PC-3 (cell line): ENCODE data around the gene RUFY2. TPM values are rescaled to one million over a fixed set of nuclear protein-coding genes. Genes with fewer than 3 reads are reported as not detected.
"Not testable (repeated sequence)": the region's sequence is repeated elsewhere in the genome, so short reads cannot be mapped to it uniquely, and the experiment has no call there.

Experiments used
- ATAC-seq: fragments of 200-7000 bp; cut with Tn5 transposase; 2 replicates; pipeline ENCODE4 v1.9.1; 2020; ENCODE audit warnings: mild to moderate bottlenecking, moderate library complexity
- BruUV-seq: library from RNA; stranded (reverse); fragments of 400-500 nt; replicated peaks from 2 replicates; lab custom pipeline; 2021; lab: Mats Ljungman, UMichigan
- CTCF ChIA-PET: fragments of 300-600 bp; sonication (Branson Sonifier 250); formaldehyde crosslinking; loops from one replicate; lab custom pipeline; 2022; ENCODE audit warnings: antibody characterized with exemption; lab: Charles Lee
- POLR2A ChIA-PET: fragments of 300-600 bp; sonication (Branson Sonifier 250); formaldehyde crosslinking; loops from one replicate; lab custom pipeline; 2022; ENCODE audit warnings: antibody characterized with exemption; ENCODE audit not compliant: unreplicated experiment; lab: Charles Lee
- DNase-seq: peaks from one replicate; pipeline ENCODE4 v3.0.0-alpha.2; 2015
- H2AFZ ChIP-seq: fragments of 300-600 bp; sonication (generic); 2 replicates; pipeline ENCODE4 v1.6.0; 2016; ENCODE audit warnings: antibody characterized with exemption, low read length
- H3F3A ChIP-seq: fragments of 300-600 bp; sonication (generic); one replicate; pipeline ENCODE4 v1.6.0; 2017; ENCODE audit warnings: antibody characterized with exemption, low read length, control low read depth, mild to moderate bottlenecking; ENCODE audit not compliant: unreplicated experiment
- H3K27ac ChIP-seq: fragments of 300-600 bp; sonication (generic); 2 replicates; pipeline ENCODE4 v1.5.1; 2016; ENCODE audit warnings: mild to moderate bottlenecking, low read length
- H3K27me3 ChIP-seq: fragments of 300-600 bp; sonication (generic); 2 replicates; pipeline ENCODE4 v1.6.1; 2016; ENCODE audit warnings: low read length, mixed read lengths
- H3K36me3 ChIP-seq: fragments of 300-600 bp; sonication (generic); 2 replicates; pipeline ENCODE4 v1.6.1; 2016; ENCODE audit warnings: low read depth, mixed run types, low read length, mixed read lengths
- H3K4me1 ChIP-seq: fragments of 300-600 bp; sonication (generic); 2 replicates; pipeline ENCODE4 v1.5.1; 2016; ENCODE audit warnings: low read length; ENCODE audit not compliant: insufficient read depth
- H3K4me2 ChIP-seq: fragments of 300-600 bp; sonication (generic); 2 replicates; pipeline ENCODE4 v1.6.0; 2016; ENCODE audit warnings: low read length
- H3K4me3 ChIP-seq: fragments of 300-600 bp; sonication (generic); 2 replicates; pipeline ENCODE4 v1.5.1; 2016; ENCODE audit warnings: mild to moderate bottlenecking, low read length, mixed read lengths
- H3K79me2 ChIP-seq: fragments of 300-600 bp; sonication (generic); 2 replicates; pipeline ENCODE4 v1.6.1; 2017; ENCODE audit warnings: low read length, mixed read lengths
- H3K9ac ChIP-seq: fragments of 300-600 bp; sonication (generic); 2 replicates; pipeline ENCODE4 v1.6.0; 2016; ENCODE audit warnings: mild to moderate bottlenecking, low read length
- H3K9me2 ChIP-seq: fragments of 300-600 bp; sonication (generic); replicated peaks from 2 replicates; pipeline ENCODE4 v1.6.1; 2016; ENCODE audit warnings: mixed run types, low read length, mixed read lengths
- H3K9me3 ChIP-seq: fragments of 300-600 bp; sonication (generic); 2 replicates; pipeline ENCODE4 v1.6.1; 2016; ENCODE audit warnings: low read length, mixed read lengths
- H4K20me1 ChIP-seq: fragments of 300-600 bp; sonication (generic); 2 replicates; pipeline ENCODE4 v1.6.1; 2016; ENCODE audit warnings: low read length, mixed read lengths
- CTCF ChIP-seq: fragments of 300-600 bp; sonication (generic); conservative IDR thresholded peaks from 2 replicates; pipeline ENCODE4 v1.5.1; 2017; ENCODE audit warnings: antibody characterized with exemption, low read depth, mild to moderate bottlenecking, low read length
- EZH2 ChIP-seq: fragments of 300-600 bp; sonication (generic); IDR thresholded peaks from one replicate; pipeline ENCODE4 v1.6.1; 2017; ENCODE audit warnings: antibody characterized with exemption, mild to moderate bottlenecking, low read length; ENCODE audit not compliant: unreplicated experiment
- EZH2phosphoT487 ChIP-seq: fragments of 300-600 bp; sonication (generic); IDR thresholded peaks from 2 replicates; pipeline ENCODE4 v1.6.1; 2018; ENCODE audit warnings: mild to moderate bottlenecking, antibody characterized with exemption, low read length, borderline replicate concordance
- intact Hi-C: fragments of 100-400 bp; cut with micrococcal nuclease; formaldehyde crosslinking; loops from 2 replicates; pipeline ENCODE4 v1.9.0; 2023
- total RNA-seq: library from RNA; depleted of rRNA; stranded (reverse); fragments of >200 nt; gene quantifications from 2 replicates; pipeline ENCODE4 v1.2.3, GENCODE V29; 2014

The RUFY2 gene
- total RNA-seq, 1 experiment from 2014 or later, result 18.3 TPM

DNA sequence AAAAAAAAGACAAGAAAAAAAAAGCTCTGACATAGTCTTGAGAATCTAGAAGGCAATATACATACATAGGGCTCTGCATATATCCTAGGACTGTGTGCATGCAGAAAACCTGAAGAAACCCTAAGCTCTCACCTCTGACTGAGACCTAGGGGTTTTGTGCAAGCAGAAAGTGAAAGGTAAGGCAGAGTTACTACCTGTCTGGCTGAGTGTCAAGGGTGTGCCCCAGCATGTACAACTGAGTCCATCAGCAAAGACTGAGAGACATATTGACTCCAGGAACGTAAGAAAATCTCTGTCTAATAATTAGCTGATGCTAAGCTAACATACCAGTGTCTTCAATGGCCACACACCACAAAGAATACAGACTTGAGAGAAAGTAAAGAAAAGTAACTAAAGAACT, 91.5 kb downstream of the RUFY2 start:
- Histone ChIP-seq H3K36me3 (no peaks in the 10 kb centered on the region), H3K4me2 (no peak overlapping the region), H2AFZ (no peak overlapping the region), H4K20me1 (no peaks in the 10 kb centered on the region), H3K4me1 (no peaks in the 10 kb centered on the region), H3F3A (no peaks in the 10 kb centered on the region), H3K4me3 (no peak overlapping the region), H3K27me3 (no peaks in the 10 kb centered on the region), H3K9me3 (peaks cover 9% of the 10 kb centered on the region; the same call in 1 of the 2 replicates), H3K27ac (no peak overlapping the region), H3K9me2 (no peaks in the 10 kb centered on the region), H3K79me2 (no peaks in the 10 kb centered on the region), H3K9ac (no peak overlapping the region)
- intact Hi-C loops, result no loop called here
- ATAC-seq, result no peak
- DNase-seq, result no peak
- BruUV-seq, result no TSS peak
- TF ChIP-seq CTCF (no peak), EZH2 (no peak), EZH2phosphoT487 (no peak)
- ChIA-PET POLR2A (interaction anchor here (0.6 kb wide), 1 partner anchor 499 kb away, joined by 3 read pairs; no protein-coding TSS in a partner anchor), CTCF (no interaction called here)

DNA sequence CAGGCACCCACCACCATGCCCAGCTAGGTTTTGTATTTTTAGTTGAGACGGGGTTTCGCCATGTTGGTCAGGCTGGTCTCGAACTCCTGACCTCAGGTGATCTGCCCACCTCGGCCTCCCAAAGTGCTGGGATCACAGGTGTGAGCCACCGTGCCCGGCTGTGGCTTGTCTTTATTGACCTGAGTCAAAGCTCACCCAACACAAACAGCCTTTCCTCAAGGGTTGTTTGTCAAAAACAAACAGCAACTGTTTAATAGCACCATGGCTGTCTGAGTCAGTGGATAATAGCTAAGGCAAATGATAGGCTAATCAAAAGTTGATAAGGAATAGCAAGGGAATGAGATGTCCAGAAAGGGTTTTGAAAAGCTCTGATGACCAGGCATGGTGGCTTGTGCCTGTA, 92.1 kb downstream of the RUFY2 start:
- H3K9ac ChIP-seq, CTCF ChIA-PET, H3K27ac ChIP-seq, H3K9me3 ChIP-seq, H3K4me3 ChIP-seq, H3K9me2 ChIP-seq, H3K4me2 ChIP-seq, H2AFZ ChIP-seq, H3K79me2 ChIP-seq, ATAC-seq, POLR2A ChIA-PET, H3K4me1 ChIP-seq, H4K20me1 ChIP-seq, BruUV-seq, DNase-seq, intact Hi-C loops, H3F3A ChIP-seq, H3K36me3 ChIP-seq, H3K27me3 ChIP-seq: not testable (repeated sequence)

DNA sequence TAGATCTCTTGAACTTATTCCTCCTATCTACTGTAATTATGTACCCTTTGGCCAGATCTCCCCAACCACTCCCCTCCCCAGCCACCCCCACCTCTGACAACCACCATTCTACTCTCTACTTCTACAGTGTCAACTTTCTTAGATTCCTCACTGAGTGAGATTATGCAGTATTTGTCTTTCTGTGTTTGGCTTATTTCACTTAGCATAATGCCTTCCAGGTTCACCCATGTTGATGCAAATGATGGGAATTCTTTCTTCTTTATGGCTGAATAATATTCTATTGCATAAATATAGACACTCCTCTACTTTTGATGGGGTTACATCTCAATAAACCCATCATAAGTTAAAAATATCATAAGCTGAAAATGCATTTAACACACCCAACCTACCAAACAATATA, 96.5 kb downstream of the RUFY2 start:
- intact Hi-C loops, result no loop called here
- H3K9ac ChIP-seq, result no peak overlapping the region
- H3K36me3 ChIP-seq, result no peaks in the 10 kb centered on the region
- H3K4me1 ChIP-seq, result no peaks in the 10 kb centered on the region
- no TSS peak for BruUV-seq
- no peak overlapping the region for H2AFZ ChIP-seq
- no peak for ATAC-seq
- H4K20me1 ChIP-seq, result no peaks in the 10 kb centered on the region
- no peaks in the 10 kb centered on the region for H3F3A ChIP-seq
- H3K4me2 ChIP-seq, result no peak overlapping the region
- no peak overlapping the region for H3K4me3 ChIP-seq
- H3K79me2 ChIP-seq, result no peaks in the 10 kb centered on the region
- H3K27ac ChIP-seq, result no peak overlapping the region
- POLR2A ChIA-PET, result no interaction called here
- no peaks in the 10 kb centered on the region for H3K9me2 ChIP-seq
- H3K27me3 ChIP-seq, result no peaks in the 10 kb centered on the region
- no peak for DNase-seq
- H3K9me3 ChIP-seq, result no peaks in the 10 kb centered on the region
- TF ChIP-seq EZH2, result no peak
- no peak for TF ChIP-seq EZH2phosphoT487
- no peak for TF ChIP-seq CTCF
- CTCF ChIA-PET, result no interaction called here
